ENCODE results near the gene TTC9. TPM values are rescaled to one million over a fixed set of nuclear protein-coding genes. Genes with fewer than 3 reads are reported as not detected.

Gene TTC9
- total and polyA plus RNA-seq, 4 donors, result 0.09 to 0.98 (median 0.45) TPM

DNA sequence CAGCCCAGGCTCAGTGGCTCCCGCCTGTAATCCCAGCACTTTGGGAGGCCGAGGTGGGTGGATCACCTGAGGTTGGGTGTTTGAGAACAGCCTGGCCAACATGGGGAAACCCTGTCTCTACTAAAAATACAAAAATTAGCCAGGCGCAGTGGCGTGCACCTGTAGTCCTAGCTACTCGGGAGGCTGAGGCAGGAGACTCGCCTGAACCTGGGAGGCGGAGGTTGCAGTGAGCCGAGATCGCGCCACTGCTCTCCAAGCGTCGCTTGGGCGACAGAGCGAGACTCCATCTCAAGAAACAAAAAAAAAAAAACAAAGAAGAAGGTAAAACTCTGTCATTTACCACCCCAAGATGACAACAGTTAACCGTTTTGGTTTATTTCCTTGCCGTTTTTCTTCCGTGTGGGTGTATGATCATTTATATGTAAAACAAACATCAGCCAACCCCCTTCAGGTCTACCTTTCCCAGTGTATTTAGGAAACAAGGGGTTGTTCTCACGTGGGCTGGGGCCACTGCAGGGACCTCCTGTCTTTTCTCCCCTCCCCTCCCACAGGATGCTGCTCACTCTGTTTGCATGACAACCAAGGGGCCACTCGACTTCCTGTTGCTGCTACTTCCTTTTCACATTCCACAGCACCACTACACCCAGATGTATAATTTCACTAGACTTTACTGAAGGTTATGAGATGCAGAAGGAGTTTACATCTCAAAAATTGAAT lies 13.6 kb downstream of the TTC9 start:
- H3K9me3 ChIP-seq (ENCODE audit: control insufficient read depth in 4 of 4, low read length in 3 of 4), result no peaks in the 10 kb centered on the region
- TF ChIP-seq HNF4G (IDR thresholded peaks at IDR 0.05) (no peak), JUND (IDR thresholded peaks at IDR 0.05) (no peak), GABPA (IDR thresholded peaks at IDR 0.05 in 1 of 2, conservative IDR thresholded peaks at IDR 0.05 in 1 of 2) (no peak), TAF1 (conservative IDR thresholded peaks at IDR 0.05) (no peak), REST (IDR thresholded peaks at IDR 0.05) (no peak)
- no peak for DNase-seq (ENCODE audit: low spot score)
- no peaks in the 10 kb centered on the region for H3K4me1 ChIP-seq (ENCODE audit: control insufficient read depth in 4 of 4, insufficient read depth in 4 of 4, low read length in 3 of 4)
- no peak overlapping the region for H3K27ac ChIP-seq (ENCODE audit: low read depth in 1 of 2, low read length in 2 of 2)
- no peak overlapping the region for H3K9ac ChIP-seq (ENCODE audit: low read depth in 1 of 2, low read length in 2 of 2)
- 84% methylated on average over 19 of the region's 19 CpGs for WGBS
- no peak overlapping the region for H3K4me3 ChIP-seq (ENCODE audit: low read depth in 1 of 3, low read length in 3 of 3)
- no peaks in the 10 kb centered on the region for H3K27me3 ChIP-seq (ENCODE audit: control insufficient read depth in 4 of 4, insufficient read depth in 4 of 4, low read length in 3 of 4)
- no peaks in the 10 kb centered on the region for H3K36me3 ChIP-seq (ENCODE audit: control insufficient read depth in 4 of 4, insufficient read depth in 3 of 4, low read depth in 1 of 4, low read length in 3 of 4)

DNA sequence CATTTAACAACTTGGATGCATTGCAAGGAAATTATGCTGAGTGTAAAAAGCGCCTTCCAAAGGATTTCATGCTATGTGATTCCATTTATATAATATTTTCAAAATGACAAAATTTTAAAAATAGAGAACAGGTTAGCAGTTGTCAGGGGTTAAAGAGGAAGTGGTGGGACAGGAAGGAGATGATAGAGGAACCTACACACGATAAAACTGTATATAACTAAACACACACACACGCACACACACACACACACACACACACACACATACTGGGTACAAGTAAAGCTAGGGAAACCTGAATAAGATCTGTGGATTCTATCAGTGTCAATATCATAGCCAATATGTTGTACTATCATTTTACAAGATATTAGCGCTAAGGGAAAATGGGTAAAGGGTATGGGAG lies 17.2 kb downstream of the TTC9 start:
- Histone ChIP-seq H3K36me3 (ENCODE audit: control insufficient read depth in 4 of 4, insufficient read depth in 3 of 4, low read depth in 1 of 4, low read length in 3 of 4) (no peaks in the 10 kb centered on the region), H3K9ac (ENCODE audit: low read depth in 1 of 2, low read length in 2 of 2) (no peak overlapping the region), H3K9me3 (ENCODE audit: control insufficient read depth in 4 of 4, low read length in 3 of 4) (no peaks in the 10 kb centered on the region), H3K27me3 (ENCODE audit: control insufficient read depth in 4 of 4, insufficient read depth in 4 of 4, low read length in 3 of 4) (no peaks in the 10 kb centered on the region), H3K27ac (ENCODE audit: low read depth in 1 of 2, low read length in 2 of 2) (no peak overlapping the region), H3K4me1 (ENCODE audit: control insufficient read depth in 4 of 4, insufficient read depth in 4 of 4, low read length in 3 of 4) (peaks cover 0 to 17% (median 7%) of the 10 kb centered on the region in 4 donors), H3K4me3 (ENCODE audit: low read depth in 1 of 3, low read length in 3 of 3) (no peak overlapping the region)
- WGBS, result 52% methylated on average over 4 of the region's 4 CpGs
- TF ChIP-seq YY1 (IDR thresholded peaks at IDR 0.05) (no peak), ATF3 (IDR thresholded peaks at IDR 0.05) (no peak), RXRA (IDR thresholded peaks at IDR 0.05) (no peak), FOXA1 (IDR thresholded peaks at IDR 0.05) (no peak), REST (IDR thresholded peaks at IDR 0.05) (no peak), GABPA (IDR thresholded peaks at IDR 0.05 in 1 of 2, conservative IDR thresholded peaks at IDR 0.05 in 1 of 2) (no peak), CTCF (IDR thresholded peaks at IDR 0.05; ENCODE audit: low read depth, low read length, missing input control) (no peak), HNF4A (conservative IDR thresholded peaks at IDR 0.05) (no peak), HNF4G (IDR thresholded peaks at IDR 0.05) (no peak), RAD21 (IDR thresholded peaks at IDR 0.05) (no peak), EGR1 (IDR thresholded peaks at IDR 0.05; ENCODE audit: low read depth in 2 of 2) (no peak), TAF1 (conservative IDR thresholded peaks at IDR 0.05) (no peak)
- TF ChIP-seq, protein P1, sequence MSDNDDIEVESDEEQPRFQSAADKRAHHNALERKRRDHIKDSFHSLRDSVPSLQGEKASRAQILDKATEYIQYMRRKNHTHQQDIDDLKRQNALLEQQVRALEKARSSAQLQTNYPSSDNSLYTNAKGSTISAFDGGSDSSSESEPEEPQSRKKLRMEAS (IDR thresholded peaks at IDR 0.05), result no peak
- TF ChIP-seq, protein P2, sequence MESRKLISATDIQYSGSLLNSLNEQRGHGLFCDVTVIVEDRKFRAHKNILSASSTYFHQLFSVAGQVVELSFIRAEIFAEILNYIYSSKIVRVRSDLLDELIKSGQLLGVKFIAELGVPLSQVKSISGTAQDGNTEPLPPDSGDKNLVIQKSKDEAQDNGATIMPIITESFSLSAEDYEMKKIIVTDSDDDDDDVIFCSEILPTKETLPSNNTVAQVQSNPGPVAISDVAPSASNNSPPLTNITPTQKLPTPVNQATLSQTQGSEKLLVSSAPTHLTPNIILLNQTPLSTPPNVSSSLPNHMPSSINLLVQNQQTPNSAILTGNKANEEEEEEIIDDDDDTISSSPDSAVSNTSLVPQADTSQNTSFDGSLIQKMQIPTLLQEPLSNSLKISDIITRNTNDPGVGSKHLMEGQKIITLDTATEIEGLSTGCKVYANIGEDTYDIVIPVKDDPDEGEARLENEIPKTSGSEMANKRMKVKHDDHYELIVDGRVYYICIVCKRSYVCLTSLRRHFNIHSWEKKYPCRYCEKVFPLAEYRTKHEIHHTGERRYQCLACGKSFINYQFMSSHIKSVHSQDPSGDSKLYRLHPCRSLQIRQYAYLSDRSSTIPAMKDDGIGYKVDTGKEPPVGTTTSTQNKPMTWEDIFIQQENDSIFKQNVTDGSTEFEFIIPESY (IDR thresholded peaks at IDR 0.05), result no peak
- DNase-seq (ENCODE audit: low spot score), result no peak

Measured in liver (tissue), 9 donors.